GM10266 (cell line): ENCODE data around the gene URB1.
"Not testable (repeated sequence)": the region's sequence is repeated elsewhere in the genome, so short reads cannot be mapped to it uniquely, and the experiment has no call there.

Source experiments
- DNase-seq: peaks from one replicate; pipeline ENCODE4 v3.0.0; 2012; ENCODE audit errors: extremely low spot score
- CTCF ChIP-seq: IDR thresholded peaks from 2 replicates; pipeline ENCODE4 v1.5.1; 2012; ENCODE audit warnings: mild to moderate bottlenecking, low read depth; ENCODE audit not compliant: control insufficient read depth, insufficient read depth; ENCODE audit errors: missing control alignments

URB1 gene

GRCh38 chr21:32282992-32283391 lies 109.8 kb downstream of the URB1 start:
- no peak for DNase-seq
- TF ChIP-seq CTCF = no peak

- TF ChIP-seq CTCF = no peak
These were observed 111.3 kb downstream of the URB1 start for GRCh38 chr21:32281531-32281930.

GRCh38 chr21:32279377-32279680 lies 113.5 kb downstream of the URB1 start:
- no peak for DNase-seq
- TF ChIP-seq CTCF = no peak

More at GRCh38 chr21:32281531-32281930, 111.3 kb downstream of the URB1 start:
- DNase-seq = no peak

- no peak for TF ChIP-seq CTCF
- peak; percentile 95 for DNase-seq
These were observed 114.1 kb downstream of the URB1 start, which contains the start of gene MIS18A for GRCh38 chr21:32278518-32279376. Gene MIS18A (minus strand): TSS chr21:32279049. CDS start chr21:32279014, 35 bp downstream.

- DNase-seq = no peak
- TF ChIP-seq CTCF = no peak
These were observed 114.7 kb downstream of the URB1 start for GRCh38 chr21:32278103-32278502.

- no peak for DNase-seq
- TF ChIP-seq CTCF = no peak
These were observed 116.1 kb downstream of the URB1 start for GRCh38 chr21:32276671-32277070.

- no peak for DNase-seq
- no peak for TF ChIP-seq CTCF
These were observed 122.1 kb downstream of the URB1 start for GRCh38 chr21:32270748-32271147.

GRCh38 chr21:32265321-32265720 lies 127.5 kb downstream of the URB1 start:
- not testable (repeated sequence) for DNase-seq
